ENCODE results near the gene RTF2.

RTF2 gene

GRCh38 chr20:56431471-56431870 is 37.0 kb upstream of the RTF2 start:
- no peak for DNase-seq
- Mint-ChIP-seq H3K9me3 (no peaks in the 10 kb centered on the region), H3K36me3 (ENCODE audit: low read depth) (no peaks in the 10 kb centered on the region), H3K27ac (no peak overlapping the region), H3K4me1 (no peaks in the 10 kb centered on the region), H3K4me3 (no peak overlapping the region), H3K27me3 (ENCODE audit: low read depth, poor library complexity) (peaks cover 41% of the 10 kb centered on the region)
- no peak for TF ChIP-seq CTCF (IDR thresholded peaks at IDR 0.05)

- Mint-ChIP-seq H3K4me3 (no peak overlapping the region), H3K9me3 (no peaks in the 10 kb centered on the region), H3K27ac (no peak overlapping the region), H3K36me3 (ENCODE audit: low read depth) (no peaks in the 10 kb centered on the region), H3K4me1 (no peaks in the 10 kb centered on the region), H3K27me3 (ENCODE audit: low read depth, poor library complexity) (peaks cover 28% of the 10 kb centered on the region)
- no peak for TF ChIP-seq CTCF (IDR thresholded peaks at IDR 0.05)
- DNase-seq, result no peak
Observed at GRCh38 chr20:56433221-56433879, 35.1 kb upstream of the RTF2 start.

GRCh38 chr20:56433880-56434255 is 34.6 kb upstream of the RTF2 start:
- no peaks in the 10 kb centered on the region for H3K4me1 Mint-ChIP-seq
- H3K9me3 Mint-ChIP-seq, result no peaks in the 10 kb centered on the region
- no peak for TF ChIP-seq CTCF (IDR thresholded peaks at IDR 0.05)
- no peaks in the 10 kb centered on the region for H3K36me3 Mint-ChIP-seq (ENCODE audit: low read depth)
- no peak overlapping the region for H3K27ac Mint-ChIP-seq
- peaks cover 27% of the 10 kb centered on the region for H3K27me3 Mint-ChIP-seq (ENCODE audit: low read depth, poor library complexity)
- no peak for DNase-seq
- no peak overlapping the region for H3K4me3 Mint-ChIP-seq

- no peak for TF ChIP-seq CTCF (IDR thresholded peaks at IDR 0.05)
- Mint-ChIP-seq H3K27ac (no peak overlapping the region), H3K4me3 (no peak overlapping the region), H3K4me1 (no peaks in the 10 kb centered on the region), H3K27me3 (ENCODE audit: low read depth, poor library complexity) (peaks cover 14% of the 10 kb centered on the region), H3K9me3 (no peaks in the 10 kb centered on the region), H3K36me3 (ENCODE audit: low read depth) (no peaks in the 10 kb centered on the region)
- no peak for DNase-seq
Observed at GRCh38 chr20:56437196-56437960, 31.0 kb upstream of the RTF2 start.

- H3K27ac Mint-ChIP-seq, result no peak overlapping the region
- H3K4me3 Mint-ChIP-seq, result no peak overlapping the region
- DNase-seq, result no peak
- no peak for TF ChIP-seq CTCF (IDR thresholded peaks at IDR 0.05)
- peaks cover 10% of the 10 kb centered on the region for H3K27me3 Mint-ChIP-seq (ENCODE audit: low read depth, poor library complexity)
- no peaks in the 10 kb centered on the region for H3K36me3 Mint-ChIP-seq (ENCODE audit: low read depth)
- no peaks in the 10 kb centered on the region for H3K4me1 Mint-ChIP-seq
- no peaks in the 10 kb centered on the region for H3K9me3 Mint-ChIP-seq
Observed at GRCh38 chr20:56438284-56438683, 30.1 kb upstream of the RTF2 start.

All from nephron progenitor cell (in vitro differentiated cells).